PC-3 (cell line): ENCODE data around the gene VAT1L. TPM values are rescaled to one million over a fixed set of nuclear protein-coding genes. Genes with fewer than 3 reads are reported as not detected.

Experiments used
- ATAC-seq: fragments of 200-7000 bp; cut with Tn5 transposase; 2 replicates; pipeline ENCODE4 v1.9.1; 2020; ENCODE audit warnings: mild to moderate bottlenecking, moderate library complexity
- BruUV-seq: library from RNA; stranded (reverse); fragments of 400-500 nt; replicated peaks from 2 replicates; lab custom pipeline; 2021; lab: Mats Ljungman, UMichigan
- CTCF ChIA-PET: fragments of 300-600 bp; sonication (Branson Sonifier 250); formaldehyde crosslinking; loops from one replicate; lab custom pipeline; 2022; ENCODE audit warnings: antibody characterized with exemption; lab: Charles Lee
- POLR2A ChIA-PET: fragments of 300-600 bp; sonication (Branson Sonifier 250); formaldehyde crosslinking; loops from one replicate; lab custom pipeline; 2022; ENCODE audit warnings: antibody characterized with exemption; ENCODE audit not compliant: unreplicated experiment; lab: Charles Lee
- DNase-seq: peaks from one replicate; pipeline ENCODE4 v3.0.0-alpha.2; 2015
- H2AFZ ChIP-seq: fragments of 300-600 bp; sonication (generic); 2 replicates; pipeline ENCODE4 v1.6.0; 2016; ENCODE audit warnings: antibody characterized with exemption, low read length
- H3F3A ChIP-seq: fragments of 300-600 bp; sonication (generic); one replicate; pipeline ENCODE4 v1.6.0; 2017; ENCODE audit warnings: antibody characterized with exemption, low read length, control low read depth, mild to moderate bottlenecking; ENCODE audit not compliant: unreplicated experiment
- H3K27ac ChIP-seq: fragments of 300-600 bp; sonication (generic); 2 replicates; pipeline ENCODE4 v1.5.1; 2016; ENCODE audit warnings: mild to moderate bottlenecking, low read length
- H3K27me3 ChIP-seq: fragments of 300-600 bp; sonication (generic); 2 replicates; pipeline ENCODE4 v1.6.1; 2016; ENCODE audit warnings: low read length, mixed read lengths
- H3K36me3 ChIP-seq: fragments of 300-600 bp; sonication (generic); 2 replicates; pipeline ENCODE4 v1.6.1; 2016; ENCODE audit warnings: low read depth, mixed run types, low read length, mixed read lengths
- H3K4me1 ChIP-seq: fragments of 300-600 bp; sonication (generic); 2 replicates; pipeline ENCODE4 v1.5.1; 2016; ENCODE audit warnings: low read length; ENCODE audit not compliant: insufficient read depth
- H3K4me2 ChIP-seq: fragments of 300-600 bp; sonication (generic); 2 replicates; pipeline ENCODE4 v1.6.0; 2016; ENCODE audit warnings: low read length
- H3K4me3 ChIP-seq: fragments of 300-600 bp; sonication (generic); 2 replicates; pipeline ENCODE4 v1.5.1; 2016; ENCODE audit warnings: mild to moderate bottlenecking, low read length, mixed read lengths
- H3K79me2 ChIP-seq: fragments of 300-600 bp; sonication (generic); 2 replicates; pipeline ENCODE4 v1.6.1; 2017; ENCODE audit warnings: low read length, mixed read lengths
- H3K9ac ChIP-seq: fragments of 300-600 bp; sonication (generic); 2 replicates; pipeline ENCODE4 v1.6.0; 2016; ENCODE audit warnings: mild to moderate bottlenecking, low read length
- H3K9me2 ChIP-seq: fragments of 300-600 bp; sonication (generic); replicated peaks from 2 replicates; pipeline ENCODE4 v1.6.1; 2016; ENCODE audit warnings: mixed run types, low read length, mixed read lengths
- H3K9me3 ChIP-seq: fragments of 300-600 bp; sonication (generic); 2 replicates; pipeline ENCODE4 v1.6.1; 2016; ENCODE audit warnings: low read length, mixed read lengths
- H4K20me1 ChIP-seq: fragments of 300-600 bp; sonication (generic); 2 replicates; pipeline ENCODE4 v1.6.1; 2016; ENCODE audit warnings: low read length, mixed read lengths
- CTCF ChIP-seq: fragments of 300-600 bp; sonication (generic); conservative IDR thresholded peaks from 2 replicates; pipeline ENCODE4 v1.5.1; 2017; ENCODE audit warnings: antibody characterized with exemption, low read depth, mild to moderate bottlenecking, low read length
- EZH2 ChIP-seq: fragments of 300-600 bp; sonication (generic); IDR thresholded peaks from one replicate; pipeline ENCODE4 v1.6.1; 2017; ENCODE audit warnings: antibody characterized with exemption, mild to moderate bottlenecking, low read length; ENCODE audit not compliant: unreplicated experiment
- EZH2phosphoT487 ChIP-seq: fragments of 300-600 bp; sonication (generic); IDR thresholded peaks from 2 replicates; pipeline ENCODE4 v1.6.1; 2018; ENCODE audit warnings: mild to moderate bottlenecking, antibody characterized with exemption, low read length, borderline replicate concordance
- intact Hi-C: fragments of 100-400 bp; cut with micrococcal nuclease; formaldehyde crosslinking; loops from 2 replicates; pipeline ENCODE4 v1.9.0; 2023
- total RNA-seq: library from RNA; depleted of rRNA; stranded (reverse); fragments of >200 nt; gene quantifications from 2 replicates; pipeline ENCODE4 v1.2.3, GENCODE V29; 2014

Gene VAT1L
- total RNA-seq, 1 experiment from 2014 or later: 0.47 TPM

- CTCF ChIA-PET: no interaction called here
Observed at GRCh38 chr16:77858060-77858459, 69.7 kb downstream of the VAT1L start.

GRCh38 chr16:77859493-77860232 lies 71.3 kb downstream of the VAT1L start:
- intact Hi-C loops: no loop called here
- no peak overlapping the region for H3K4me3 ChIP-seq
- H3K79me2 ChIP-seq: no peaks in the 10 kb centered on the region
- no peaks in the 10 kb centered on the region for H3K27me3 ChIP-seq
- H3K4me2 ChIP-seq: no peak overlapping the region
- BruUV-seq: no TSS peak
- H4K20me1 ChIP-seq: no peaks in the 10 kb centered on the region
- ChIA-PET POLR2A (no interaction called here), CTCF (no interaction called here)
- no peaks in the 10 kb centered on the region for H3K9me3 ChIP-seq
- H3K9me2 ChIP-seq: no peaks in the 10 kb centered on the region
- H2AFZ ChIP-seq: no peak overlapping the region
- no peak overlapping the region for H3K9ac ChIP-seq
- no peak for ATAC-seq
- no peaks in the 10 kb centered on the region for H3K4me1 ChIP-seq
- no peaks in the 10 kb centered on the region for H3F3A ChIP-seq
- H3K27ac ChIP-seq: no peak overlapping the region
- TF ChIP-seq CTCF (no peak), EZH2phosphoT487 (no peak)
- no peaks in the 10 kb centered on the region for H3K36me3 ChIP-seq
- no peak for DNase-seq

More at GRCh38 chr16:77858060-77858459, 69.7 kb downstream of the VAT1L start:
- POLR2A ChIA-PET: no interaction called here
- no peaks in the 10 kb centered on the region for H3K27me3 ChIP-seq
- ATAC-seq: no peak
- TF ChIP-seq EZH2phosphoT487: no peak
- no peak for TF ChIP-seq EZH2
- H3K79me2 ChIP-seq: no peaks in the 10 kb centered on the region
- no peak overlapping the region for H3K9ac ChIP-seq
- DNase-seq: no peak
- H3K4me2 ChIP-seq: no peak overlapping the region
- H3K27ac ChIP-seq: no peak overlapping the region
- no peaks in the 10 kb centered on the region for H3F3A ChIP-seq
- H3K4me1 ChIP-seq: no peaks in the 10 kb centered on the region
- no peaks in the 10 kb centered on the region for H3K36me3 ChIP-seq
- H3K4me3 ChIP-seq: no peak overlapping the region
- H3K9me3 ChIP-seq: no peaks in the 10 kb centered on the region
- BruUV-seq: no TSS peak
- H4K20me1 ChIP-seq: no peaks in the 10 kb centered on the region
- no peaks in the 10 kb centered on the region for H3K9me2 ChIP-seq
- H2AFZ ChIP-seq: no peak overlapping the region
- intact Hi-C loops: no loop called here

GRCh38 chr16:77860953-77861352 lies 72.6 kb downstream of the VAT1L start:
- H3K27me3 ChIP-seq: no peaks in the 10 kb centered on the region
- POLR2A ChIA-PET: no interaction called here
- no peak overlapping the region for H3K4me2 ChIP-seq

More at GRCh38 chr16:77860953-77861352, 72.6 kb downstream of the VAT1L start:
- no peaks in the 10 kb centered on the region for H3K36me3 ChIP-seq
- no peak overlapping the region for H3K9ac ChIP-seq
- ATAC-seq: no peak
- no peaks in the 10 kb centered on the region for H3K9me2 ChIP-seq
- TF ChIP-seq EZH2 (no peak), CTCF (no peak), EZH2phosphoT487 (no peak)
- H2AFZ ChIP-seq: no peak overlapping the region
- intact Hi-C loops: no loop called here
- DNase-seq: no peak
- H4K20me1 ChIP-seq: no peaks in the 10 kb centered on the region
- no peak overlapping the region for H3K27ac ChIP-seq
- CTCF ChIA-PET: no interaction called here
- no peaks in the 10 kb centered on the region for H3K9me3 ChIP-seq
- no peak overlapping the region for H3K4me3 ChIP-seq
- no peaks in the 10 kb centered on the region for H3F3A ChIP-seq
- no peaks in the 10 kb centered on the region for H3K79me2 ChIP-seq
- no peaks in the 10 kb centered on the region for H3K4me1 ChIP-seq
- no TSS peak for BruUV-seq
